AG20443 (cell line): ENCODE measurements around the gene PHACTR2.
A peak's percentile ranks its signal among the peaks of the same experiment; 100 is the strongest.
"Not testable (repeated sequence)": the region's sequence is repeated elsewhere in the genome, so short reads cannot be mapped to it uniquely, and the experiment has no call there.

Source experiments
- DNase-seq: peaks from one replicate; pipeline ENCODE4 v3.0.0; 2012; ENCODE audit warnings: low spot score, mixed read lengths

Gene PHACTR2

GRCh38 chr6:143698759-143699429 lies 21.1 kb downstream of the PHACTR2 start:
- DNase-seq, result no peak

- DNase-seq, result no peak
These were observed 21.7 kb downstream of the PHACTR2 start for GRCh38 chr6:143699430-143699825.

GRCh38 chr6:143700684-143701348 lies 23.1 kb downstream of the PHACTR2 start:
- DNase-seq, result peak; percentile 56

DNA sequence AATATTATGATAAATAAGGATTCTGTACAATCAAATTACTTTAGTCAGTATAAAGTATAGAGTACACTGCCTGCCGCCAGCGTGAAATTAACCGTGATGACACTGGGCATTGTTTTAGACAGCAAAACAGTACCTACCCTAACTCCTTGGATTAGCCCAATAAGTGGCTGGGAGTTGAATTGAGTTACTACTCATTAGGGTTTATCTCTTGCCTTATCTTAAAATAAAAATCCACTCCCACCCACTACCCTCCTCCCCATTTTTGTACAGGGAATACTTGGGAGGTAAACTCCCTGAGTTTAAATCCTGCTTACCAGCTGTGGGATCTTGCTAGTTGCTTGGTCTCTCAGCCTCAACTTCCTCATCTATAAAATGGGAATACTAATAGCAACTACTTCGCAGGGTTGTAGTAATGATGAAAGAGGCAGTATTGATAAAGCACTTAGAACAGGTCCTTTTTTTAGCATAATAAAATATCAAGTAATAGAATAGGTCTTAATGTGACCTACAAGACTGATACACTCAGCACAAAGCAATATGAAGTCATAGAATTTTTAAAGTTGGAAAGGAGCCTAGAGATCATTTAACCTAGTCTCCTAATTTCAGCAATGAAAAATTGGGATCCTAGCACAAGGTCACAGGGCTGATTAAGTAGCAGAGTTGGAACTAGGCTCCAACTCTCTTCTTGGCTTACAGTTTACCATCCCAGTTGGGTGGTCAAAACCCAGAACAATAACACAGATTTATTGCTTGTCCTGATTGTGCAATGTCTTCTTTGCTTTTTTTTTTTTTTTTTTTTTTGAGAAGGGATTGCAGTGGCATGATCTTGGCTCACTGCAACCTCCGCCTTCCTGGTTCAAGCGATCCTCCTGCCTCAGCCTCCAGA lies 23.8 kb downstream of the PHACTR2 start:
- DNase-seq, result no peak

DNA sequence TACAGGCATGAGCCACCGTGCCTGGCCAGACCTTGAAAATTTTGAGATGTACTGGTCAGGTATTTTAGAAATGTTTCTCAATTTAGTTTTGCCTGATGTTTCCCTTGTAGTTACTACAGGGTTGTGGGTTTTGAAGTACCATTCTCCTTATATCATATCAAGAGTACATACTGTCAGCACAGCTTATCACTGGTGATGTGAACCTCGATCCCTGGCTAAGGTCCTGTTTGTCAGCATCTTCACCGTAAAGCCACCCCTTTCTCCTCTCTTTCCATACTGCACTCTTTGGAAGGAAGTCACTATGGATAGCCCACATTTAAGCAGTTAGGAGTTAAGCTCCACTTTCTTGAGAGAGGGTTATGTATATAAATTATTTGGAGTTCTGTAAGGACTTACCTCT lies 27.8 kb downstream of the PHACTR2 start:
- no peak for DNase-seq

GRCh38 chr6:143707697-143708096 lies 29.9 kb downstream of the PHACTR2 start:
- no peak for DNase-seq

GRCh38 chr6:143708889-143709288 lies 31.1 kb downstream of the PHACTR2 start:
- DNase-seq, result no peak

DNA sequence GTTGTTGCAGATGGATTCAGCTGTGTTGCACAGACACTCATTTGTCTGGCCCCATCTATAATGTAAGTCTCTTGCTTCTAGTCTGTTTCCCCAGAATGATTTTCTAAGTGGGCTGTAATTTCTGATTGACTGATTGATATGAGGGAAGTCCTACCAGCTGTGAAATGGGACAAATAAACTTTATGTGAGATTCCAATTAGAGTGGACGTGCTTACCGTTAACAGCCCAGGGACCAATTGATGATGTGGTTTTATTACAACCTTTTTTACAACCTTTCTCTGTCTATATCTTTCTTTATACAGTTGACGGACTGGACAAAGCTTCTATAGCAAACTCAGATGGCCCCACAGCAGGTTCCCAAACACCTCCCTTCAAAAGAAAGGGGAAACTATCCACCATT lies 33.9 kb downstream of the PHACTR2 start:
- no peak for DNase-seq

DNA sequence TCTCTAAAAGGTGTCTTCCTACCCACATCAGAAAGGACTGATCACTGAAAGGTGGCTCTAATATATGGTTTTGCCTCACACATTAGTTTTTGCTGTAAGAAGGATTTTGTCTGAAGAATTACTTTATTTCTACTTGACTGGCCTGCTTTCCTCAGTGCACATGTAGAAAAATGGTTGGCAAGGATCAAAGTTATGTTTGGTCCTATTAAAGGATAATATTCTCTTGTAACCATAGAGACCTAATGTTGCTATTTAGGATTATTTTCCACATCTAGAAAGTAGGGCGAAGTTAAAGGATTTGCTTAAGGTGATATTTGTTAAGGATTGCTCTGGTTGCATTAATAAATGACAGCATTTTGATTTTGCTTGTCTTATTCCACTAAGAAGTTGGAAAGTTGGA lies 40.7 kb downstream of the PHACTR2 start:
- no peak for DNase-seq

GRCh38 chr6:143721642-143722041 lies 43.9 kb downstream of the PHACTR2 start:
- DNase-seq, result no peak

DNA sequence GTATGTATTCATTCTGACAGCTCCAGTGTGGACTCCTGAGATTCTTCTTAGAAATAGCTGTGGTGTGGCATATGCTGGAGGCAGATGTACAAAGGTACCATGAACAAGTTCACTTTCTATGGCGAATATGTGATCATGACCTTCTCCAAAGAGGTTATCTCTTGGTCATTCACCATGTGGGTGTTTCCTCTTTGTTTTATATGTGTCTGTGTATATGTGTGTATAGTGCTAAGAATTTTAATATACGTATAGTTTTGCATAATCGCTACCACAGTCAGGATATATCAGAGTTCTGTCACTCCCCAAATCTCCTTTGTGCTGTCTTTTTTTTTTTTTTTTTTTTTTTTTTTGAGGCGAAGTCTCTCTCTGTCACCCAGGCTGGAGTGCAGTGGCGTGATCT lies 47.1 kb downstream of the PHACTR2 start:
- no peak for DNase-seq

DNA sequence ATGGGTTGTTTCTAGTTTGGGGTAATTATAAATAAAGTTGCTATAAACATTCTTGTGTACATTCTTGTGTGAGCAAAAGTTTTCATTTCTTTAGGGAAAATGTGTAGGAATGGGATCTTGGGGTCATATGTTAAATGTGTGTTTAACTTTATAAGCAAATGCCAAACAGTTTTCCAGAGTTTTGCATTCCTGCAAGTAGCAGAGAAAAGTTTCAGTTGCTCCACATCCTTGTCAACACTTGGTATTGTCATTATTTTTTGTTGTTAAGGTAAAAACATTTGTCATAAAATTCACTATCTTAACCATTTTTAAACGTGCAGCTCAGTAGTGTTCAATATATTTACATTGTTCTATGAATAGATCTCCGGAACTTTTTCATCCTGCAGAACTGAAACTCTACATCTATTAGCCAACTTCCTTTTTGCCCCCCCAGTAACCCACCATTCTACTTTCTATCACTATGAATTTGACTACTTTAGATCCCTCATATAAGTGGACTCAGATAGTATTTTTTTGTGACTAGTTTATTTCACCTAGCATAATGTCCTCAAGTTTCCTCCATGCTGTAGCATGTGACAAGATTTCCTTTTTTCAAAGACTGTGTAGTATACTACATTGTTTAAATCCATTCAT lies 48.4 kb downstream of the PHACTR2 start:
- DNase-seq, result no peak

DNA sequence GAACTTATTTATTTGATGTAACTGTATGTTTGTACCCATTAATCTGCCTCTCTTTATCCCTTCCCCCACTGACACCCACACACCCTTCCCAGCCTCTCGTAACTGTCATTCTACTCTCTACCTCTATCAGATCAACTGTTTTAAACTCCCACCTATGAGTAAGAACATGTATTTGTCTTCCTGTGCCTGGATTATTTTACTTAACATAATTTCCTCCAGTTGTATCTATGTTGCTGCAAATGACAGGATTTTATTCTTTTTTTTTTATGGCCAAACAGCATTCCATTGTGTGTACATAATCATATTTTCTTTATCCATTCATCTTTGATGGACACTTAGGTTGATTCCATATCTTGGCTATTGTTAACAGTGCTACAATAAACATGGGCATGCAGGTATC lies 49.3 kb downstream of the PHACTR2 start:
- DNase-seq, result no peak

DNA sequence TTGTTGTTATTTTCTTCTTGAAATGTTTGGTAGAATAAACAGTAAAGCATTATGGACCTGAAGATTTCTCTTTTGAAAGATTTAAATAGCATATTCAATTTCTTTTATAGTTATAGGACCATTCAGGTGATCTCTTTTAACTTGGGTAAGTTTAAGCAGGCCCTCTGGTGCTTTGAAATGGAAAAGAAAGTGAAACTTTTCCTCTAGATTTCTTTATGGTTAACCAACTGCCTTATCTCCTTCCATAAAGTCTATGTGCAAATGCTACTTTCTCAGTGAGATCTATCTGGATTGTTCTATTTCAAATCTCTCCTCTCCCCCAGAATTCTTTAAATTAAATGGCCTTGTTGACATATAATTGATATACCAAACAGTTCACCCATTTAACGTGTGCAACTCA lies 54.0 kb downstream of the PHACTR2 start:
- DNase-seq, result no peak

DNA sequence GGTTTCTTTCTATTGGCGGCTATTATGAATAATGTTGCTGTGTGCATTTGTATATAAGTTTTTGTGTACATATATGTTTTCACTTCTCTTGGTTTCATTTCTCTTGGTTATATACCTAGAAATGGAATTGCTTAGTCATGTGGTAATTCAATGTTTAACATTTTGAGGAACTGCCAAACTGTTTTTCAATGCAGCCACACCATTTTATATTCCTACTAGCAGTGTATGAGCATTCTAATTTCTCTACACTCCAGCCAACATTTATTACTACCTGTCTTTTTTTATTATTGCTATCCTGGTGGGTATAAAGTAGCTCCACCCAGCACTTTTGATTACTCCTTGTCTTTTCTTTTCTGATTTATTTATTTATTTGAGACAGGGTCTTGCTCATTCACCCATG lies 54.8 kb downstream of the PHACTR2 start:
- no peak for DNase-seq

DNA sequence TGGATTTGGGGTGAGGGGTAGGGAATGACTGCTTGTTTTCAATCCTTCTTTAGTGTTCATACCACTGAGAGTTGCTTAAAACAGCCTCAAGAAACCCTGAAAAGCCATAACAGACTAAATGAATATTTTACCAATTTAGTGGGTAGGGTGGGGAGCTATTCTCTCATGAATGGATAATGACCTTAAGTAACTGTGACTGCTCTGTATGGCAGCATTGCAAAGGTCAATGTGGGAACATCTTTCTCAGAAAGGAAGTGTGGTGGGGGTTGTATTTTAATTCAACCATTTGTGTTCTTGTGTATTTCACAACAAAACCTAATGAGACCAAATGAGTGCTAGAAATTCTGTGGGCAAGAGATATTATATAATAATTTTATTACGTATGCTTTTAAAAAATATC lies 55.7 kb downstream of the PHACTR2 start:
- DNase-seq, result no peak

DNA sequence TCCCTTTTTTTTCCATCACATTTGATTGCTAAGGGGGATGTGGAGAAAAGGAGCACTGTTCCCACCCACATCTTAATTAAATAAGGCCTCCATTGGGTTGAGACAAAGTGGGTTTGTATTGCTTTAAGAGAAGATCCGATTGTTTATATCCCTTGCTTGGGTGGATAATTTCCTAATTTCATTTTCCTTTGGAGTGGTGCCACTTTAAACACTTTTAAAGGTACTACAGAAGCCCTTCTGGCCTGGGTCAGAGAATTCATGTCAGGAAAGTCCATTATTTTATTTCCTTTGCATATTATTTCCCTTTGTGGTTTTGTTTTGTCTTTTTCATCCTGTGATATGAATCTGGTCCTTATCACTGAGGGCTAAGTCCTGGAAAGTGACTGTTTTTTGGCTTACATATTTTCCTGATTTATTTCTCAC lies 56.9 kb downstream of the PHACTR2 start:
- no peak for DNase-seq

DNA sequence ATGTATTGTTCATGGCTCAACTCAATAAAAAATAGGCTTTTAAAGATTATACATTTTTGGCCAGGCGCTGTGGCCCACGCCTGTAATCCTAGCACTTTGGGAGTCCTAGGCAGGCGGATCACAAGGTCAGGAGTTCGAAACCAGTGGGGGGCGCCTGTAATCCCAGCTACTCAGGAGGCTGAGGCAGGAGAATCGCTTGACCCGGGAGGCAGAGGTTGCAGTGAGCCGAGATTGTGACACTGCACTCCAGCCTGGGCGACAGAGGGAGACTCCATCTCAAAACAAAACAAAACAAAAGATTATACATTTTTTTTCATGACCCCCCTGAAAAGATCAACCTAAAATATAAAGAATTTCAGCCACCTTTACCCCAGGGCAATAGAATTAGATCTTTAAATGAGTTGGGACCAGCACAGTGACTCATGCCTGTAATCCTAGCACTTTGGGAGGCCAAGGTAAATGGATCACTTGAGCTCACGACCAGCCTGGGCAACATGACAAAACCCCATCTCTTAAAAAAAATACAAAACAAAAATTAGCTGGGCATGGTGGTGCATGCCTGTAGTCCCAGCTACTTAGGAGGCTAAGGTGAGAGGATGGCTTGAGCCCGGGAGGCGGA lies 60.4 kb downstream of the PHACTR2 start:
- not testable (repeated sequence) for DNase-seq

DNA sequence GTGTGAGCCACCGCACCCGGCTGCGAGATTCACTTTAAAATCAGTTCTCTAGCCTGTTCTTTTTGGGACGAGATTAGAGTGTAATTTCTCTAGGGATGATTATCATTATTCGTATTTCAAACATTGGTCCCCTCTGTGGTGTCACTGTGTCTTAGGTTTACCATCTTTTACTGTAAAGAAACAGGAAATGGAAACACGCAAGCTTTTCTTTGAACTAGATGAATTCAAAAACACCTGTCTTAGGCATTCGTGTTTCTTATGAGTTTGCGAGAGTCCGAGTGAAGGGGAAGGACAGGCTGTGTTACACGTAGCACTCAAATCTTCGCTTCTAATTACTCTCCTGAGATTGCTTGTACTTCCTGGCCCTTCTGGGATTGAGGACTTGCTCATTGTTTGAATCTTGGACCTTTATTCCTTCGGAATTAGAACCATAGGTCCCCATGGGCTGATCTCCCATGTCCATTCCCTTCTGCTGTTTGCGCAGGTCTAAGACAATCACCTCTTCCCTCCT lies 61.6 kb downstream of the PHACTR2 start:
- DNase-seq, result no peak

DNA sequence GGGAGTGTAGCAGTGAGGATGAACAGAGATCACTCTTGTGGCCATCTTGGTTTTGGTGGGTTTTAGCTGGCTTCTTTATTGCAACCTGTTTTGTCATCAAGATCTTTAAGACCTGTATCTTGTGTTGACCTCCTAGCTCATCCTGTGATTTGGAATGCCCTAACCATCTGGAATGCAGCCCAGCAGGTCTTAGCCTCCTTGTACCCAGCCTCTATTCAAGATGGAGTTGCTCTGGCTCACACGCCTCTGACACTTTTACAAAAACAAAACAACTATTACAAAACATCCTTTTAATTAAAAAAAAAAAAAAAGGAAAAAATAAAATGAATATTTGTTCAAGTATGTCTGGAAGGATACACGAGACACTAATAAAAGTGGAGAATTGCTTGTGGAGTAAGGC lies 62.4 kb downstream of the PHACTR2 start:
- DNase-seq, result no peak

GRCh38 chr6:143741480-143741879 lies 63.7 kb downstream of the PHACTR2 start:
- DNase-seq, result no peak
